Loucy (cell line): ENCODE measurements around the gene CYP4F11.
A peak's percentile ranks its signal among the peaks of the same experiment; 100 is the strongest.

Experiments
- EZH2phosphoT487 ChIP-seq: fragments of 200-600 bp; IDR thresholded peaks from 2 replicates; pipeline ENCODE4 v1.6.1; 2018; ENCODE audit warnings: antibody characterized with exemption, mild to moderate bottlenecking, moderate library complexity, borderline replicate concordance
- TF ChIP-seq, protein P1 (sequence below): fragments of 200-600 bp; sonication (generic); conservative IDR thresholded peaks from 2 replicates; pipeline ENCODE4 v1.5.1; 2014; ENCODE audit warnings: mild to moderate bottlenecking, antibody characterized with exemption, low read length

DNA sequence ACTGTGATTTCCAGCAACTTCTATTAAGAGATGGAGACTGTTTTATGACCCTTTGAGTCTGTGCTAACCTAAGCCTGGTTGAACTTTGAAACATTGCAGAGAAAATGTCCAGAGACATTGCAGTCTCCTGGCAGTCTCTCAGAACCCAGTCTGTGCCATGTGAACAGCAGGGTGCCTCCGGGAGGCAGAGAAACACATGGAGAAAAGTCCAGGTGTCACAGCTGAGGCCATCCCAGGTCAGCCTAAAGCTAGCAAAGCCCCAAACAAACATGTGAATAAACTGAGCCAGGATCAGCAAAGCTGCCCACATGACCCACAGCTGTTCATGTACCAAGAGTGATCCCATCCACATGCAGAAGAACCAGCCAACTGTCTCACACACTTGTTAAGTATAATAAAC, 7.8 kb downstream of the CYP4F11 start:
- TF ChIP-seq, protein P1, sequence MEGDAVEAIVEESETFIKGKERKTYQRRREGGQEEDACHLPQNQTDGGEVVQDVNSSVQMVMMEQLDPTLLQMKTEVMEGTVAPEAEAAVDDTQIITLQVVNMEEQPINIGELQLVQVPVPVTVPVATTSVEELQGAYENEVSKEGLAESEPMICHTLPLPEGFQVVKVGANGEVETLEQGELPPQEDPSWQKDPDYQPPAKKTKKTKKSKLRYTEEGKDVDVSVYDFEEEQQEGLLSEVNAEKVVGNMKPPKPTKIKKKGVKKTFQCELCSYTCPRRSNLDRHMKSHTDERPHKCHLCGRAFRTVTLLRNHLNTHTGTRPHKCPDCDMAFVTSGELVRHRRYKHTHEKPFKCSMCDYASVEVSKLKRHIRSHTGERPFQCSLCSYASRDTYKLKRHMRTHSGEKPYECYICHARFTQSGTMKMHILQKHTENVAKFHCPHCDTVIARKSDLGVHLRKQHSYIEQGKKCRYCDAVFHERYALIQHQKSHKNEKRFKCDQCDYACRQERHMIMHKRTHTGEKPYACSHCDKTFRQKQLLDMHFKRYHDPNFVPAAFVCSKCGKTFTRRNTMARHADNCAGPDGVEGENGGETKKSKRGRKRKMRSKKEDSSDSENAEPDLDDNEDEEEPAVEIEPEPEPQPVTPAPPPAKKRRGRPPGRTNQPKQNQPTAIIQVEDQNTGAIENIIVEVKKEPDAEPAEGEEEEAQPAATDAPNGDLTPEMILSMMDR = peak; percentile 28; the same call in 1 of the 2 replicates
- TF ChIP-seq EZH2phosphoT487 = no peak
